Motor neuron (in vitro differentiated cells): Measurements from ENCODE around the gene CDX1. TPM values are rescaled to one million over a fixed set of nuclear protein-coding genes. Genes with fewer than 3 reads are reported as not detected.

Experiments used
- ATAC-seq, 8 experiments: fragments of 200-7000 bp; cut with Tn5 transposase; replicated peaks in 6 of 8; 2 replicates each; pipeline ENCODE4 v1.8.0; 2021; ENCODE audit warnings: mild to moderate bottlenecking in 8 of 8, moderate library complexity in 8 of 8
- H3K27ac ChIP-seq, 2 donors: fragments of 250-450 bp; sonication (Bioruptor Pico); 2 replicates each; pipeline ENCODE4 v1.9.0; 2021; ENCODE audit warnings: antibody characterized with exemption in 2 of 2, mild to moderate bottlenecking in 2 of 2, moderate library complexity in 1 of 2
- H3K4me1 ChIP-seq, 2 donors: fragments of 250-450 bp; sonication (Bioruptor Pico); replicated peaks in 1 of 2; 2 replicates each; pipeline ENCODE4 v1.6.1; 2021; ENCODE audit warnings: antibody characterized with exemption in 2 of 2, mild to moderate bottlenecking in 2 of 2, moderate library complexity in 1 of 2
- H3K4me3 ChIP-seq, 5 donors: fragments of 250-450 bp; sonication (Bioruptor Pico); 2 replicates each; pipeline ENCODE4 v1.9.0; 2021; ENCODE audit warnings: antibody characterized with exemption in 5 of 5, mild to moderate bottlenecking in 5 of 5, moderate library complexity in 4 of 5
- WGBS, 10 experiments: fragments of 450-650 bp; shearing (Covaris generic); methylation state at CpG; one replicate each; pipeline ENCODE4 v1.0.0; 2022; 5-methylcytosine and 5-hydroxymethylcytosine counted together
- in situ Hi-C, 9 experiments: fragments of 400-800 bp; cut with MboI; loops; one replicate each; pipeline ENCODE4 v1.15.0; 2021; ENCODE audit warnings: low sequenced_read_pairs in 9 of 9, low pct_unique_long_range_greater_than_20kb in 2 of 9; ENCODE audit not compliant: unreplicated experiment in 9 of 9
- total RNA-seq, 8 experiments: library from RNA; unstranded; fragments of 300-600 nt; gene quantifications; 2 replicates each; pipeline versions ENCODE4 v1.2.3 to v1.2.4, GENCODE V29; 2022

The CDX1 gene
- total RNA-seq, 8 experiments from 2014 or later: 0.05 to 0.84 (median 0.36) TPM; not detected in 2

DNA sequence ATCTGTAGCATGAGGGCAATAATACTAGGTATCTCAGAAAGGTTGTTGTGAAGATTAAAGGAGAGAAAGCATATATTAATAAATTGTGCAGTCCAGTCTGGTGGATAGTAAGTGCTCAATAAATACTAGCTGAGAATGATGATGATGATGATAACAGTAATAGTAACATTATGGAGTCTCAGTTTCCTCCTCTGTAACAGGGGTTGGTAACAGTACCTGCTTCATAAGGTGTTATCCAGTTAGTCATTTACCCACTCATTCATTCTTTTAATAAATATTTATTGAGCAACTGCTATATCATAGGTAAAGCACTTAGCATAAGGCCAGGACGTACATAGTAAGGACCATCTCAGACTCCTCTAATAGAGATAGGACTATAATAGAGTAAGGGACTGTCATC, 30.9 kb downstream of the CDX1 start:
- WGBS, 10 experiments: 38 to 80% (median 67%) methylated on average over 1 of the region's 1 CpG; no CpG with 5 or more reads in 3 of the 10 experiments
- Histone ChIP-seq H3K27ac (no peak overlapping the region), H3K4me1 (peaks cover 7 to 12% of the 10 kb centered on the region in 2 donors), H3K4me3 (no peak overlapping the region)
- ATAC-seq: no peak
- in situ Hi-C loops: no loop called here

DNA sequence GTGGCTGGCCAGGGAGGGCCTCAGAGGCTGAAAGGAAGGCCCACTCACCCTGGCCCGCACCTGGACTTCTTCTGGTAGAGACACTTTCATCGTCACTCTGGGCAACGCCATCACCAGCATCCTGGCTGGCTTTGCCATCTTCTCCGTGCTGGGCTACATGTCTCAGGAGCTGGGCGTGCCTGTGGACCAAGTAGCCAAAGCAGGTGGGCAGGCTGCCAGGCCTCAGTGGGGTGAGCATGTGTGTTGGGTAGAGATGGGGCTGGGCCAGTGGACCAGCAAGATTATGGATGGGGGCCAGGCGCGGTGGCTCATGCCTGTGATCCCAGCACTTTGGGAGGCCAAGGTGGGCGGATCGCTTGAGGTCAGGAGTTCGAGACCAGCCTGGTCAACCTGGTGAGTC, 35.9 kb downstream of the CDX1 start:
- in situ Hi-C loops: loop anchor here in 1 of 9 experiments (25.0 kb wide), 1 partner anchor 365 kb away; no protein-coding TSS in a partner anchor
- WGBS, 10 experiments: 80 to 100% (median 80%) methylated on average over 1 to 4 of the region's 10 CpGs; no CpG with 5 or more reads in 6 of the 10 experiments
- no peak for ATAC-seq
- Histone ChIP-seq H3K4me1 (peaks cover 0 to 6% of the 10 kb centered on the region in 2 donors), H3K27ac (no peak overlapping the region), H3K4me3 (no peak overlapping the region)

DNA sequence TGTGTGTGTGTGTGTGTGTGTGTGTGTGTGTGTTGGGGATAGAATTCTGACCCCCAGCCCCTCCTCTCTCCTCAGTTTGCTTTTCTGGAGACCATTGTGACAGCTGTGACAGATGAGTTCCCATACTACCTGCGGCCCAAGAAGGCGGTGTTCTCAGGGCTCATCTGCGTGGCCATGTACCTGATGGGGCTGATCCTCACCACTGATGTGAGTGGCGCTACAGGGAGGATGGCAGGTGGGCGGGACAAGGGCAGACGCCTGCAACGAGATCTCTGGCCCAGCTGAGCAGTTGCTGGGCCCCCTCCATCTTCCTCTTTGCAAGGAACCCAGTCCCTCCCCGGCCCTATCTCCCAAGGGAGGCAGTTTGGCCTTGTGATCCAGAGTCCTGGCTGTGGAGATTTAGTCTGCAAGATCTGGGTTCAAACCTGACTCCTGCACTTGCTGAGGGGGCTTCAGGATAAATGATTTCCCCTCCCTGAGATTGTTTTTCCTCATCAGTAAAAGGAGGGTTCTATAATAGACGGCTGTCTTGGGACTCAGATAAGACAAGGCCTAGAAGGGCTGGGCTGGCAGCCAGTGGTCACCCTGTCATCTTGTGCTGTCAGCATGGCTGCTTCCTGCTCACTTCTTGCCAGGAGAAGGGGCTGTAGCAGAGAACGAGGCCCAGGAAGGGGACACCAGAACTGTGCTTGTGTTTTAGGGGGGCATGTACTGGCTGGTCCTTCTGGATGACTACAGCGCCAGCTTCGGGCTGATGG, 37.4 kb downstream of the CDX1 start:
- 55 to 88% (median 75%) methylated on average over 2 to 5 of the region's 12 CpGs; no CpG with 5 or more reads in 6 of the 10 experiments for WGBS, 10 experiments
- Histone ChIP-seq H3K27ac (no peak overlapping the region), H3K4me1 (peaks cover 0 to 6% of the 10 kb centered on the region in 2 donors), H3K4me3 (no peak overlapping the region)
- in situ Hi-C loops: loop anchor here in 1 of 9 experiments (25.0 kb wide), 1 partner anchor 367 kb away; no protein-coding TSS in a partner anchor
- peak in 3 of 8 experiments; percentile 14 to 37 (median 17) for ATAC-seq

DNA sequence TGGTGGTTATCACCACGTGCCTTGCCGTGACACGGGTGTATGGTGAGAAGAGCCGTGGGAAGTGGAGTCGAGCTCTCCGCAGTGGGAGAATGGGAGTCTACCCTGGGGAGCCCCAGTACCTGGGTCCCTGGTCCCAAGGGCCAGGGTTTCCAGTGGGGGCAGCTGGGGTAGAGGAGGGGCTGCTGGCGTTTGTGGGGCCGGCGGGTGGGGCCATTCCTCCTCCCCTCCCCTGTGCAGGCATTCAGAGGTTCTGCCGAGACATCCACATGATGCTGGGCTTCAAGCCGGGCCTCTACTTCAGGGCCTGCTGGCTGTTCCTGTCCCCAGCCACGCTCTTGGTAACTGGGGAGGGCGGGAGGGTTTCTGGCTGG, 38.0 kb downstream of the CDX1 start:
- H3K27ac ChIP-seq: no peak overlapping the region
- H3K4me1 ChIP-seq: peaks cover 0 to 8% of the 10 kb centered on the region in 2 donors
- no peak overlapping the region for H3K4me3 ChIP-seq
- 80% methylated on average over 3 of the region's 13 CpGs; no CpG with 5 or more reads in 9 of the 10 experiments for WGBS, 10 experiments
- no peak for ATAC-seq
- in situ Hi-C loops: loop anchor here in 1 of 9 experiments (25.0 kb wide), 1 partner anchor 367 kb away; no protein-coding TSS in a partner anchor

DNA sequence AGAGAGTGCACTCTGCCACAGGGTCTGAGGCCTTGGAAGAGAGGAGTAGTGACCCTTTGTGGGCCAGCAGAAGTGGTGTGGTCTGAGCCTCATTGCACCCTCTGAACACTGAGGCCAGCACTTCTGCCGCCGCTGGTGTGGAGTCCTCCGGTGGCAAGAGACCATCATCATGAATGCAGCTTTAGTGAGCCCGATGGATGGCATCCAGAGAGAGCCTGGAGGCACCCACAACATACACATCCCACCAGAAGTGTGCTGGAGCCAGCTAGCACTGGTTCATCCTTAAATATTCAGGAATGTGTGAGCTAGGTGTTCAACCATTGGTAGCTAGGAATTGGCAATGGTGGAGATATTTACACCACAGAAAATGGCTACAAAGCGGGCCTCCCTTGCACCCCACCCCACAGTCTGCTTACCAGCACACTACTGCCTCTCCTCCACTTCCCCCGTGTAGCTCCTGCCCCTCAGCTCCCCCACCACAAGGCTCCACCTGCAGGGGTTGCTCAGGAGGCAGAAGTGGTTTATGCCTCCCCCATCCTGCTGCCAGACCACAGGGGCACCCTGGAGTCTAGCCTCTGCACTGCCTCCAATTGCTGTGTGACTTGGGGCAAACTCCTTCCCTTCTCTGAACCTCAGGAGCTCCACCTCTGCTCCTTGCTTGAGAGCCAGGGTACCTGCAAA, 39.7 kb downstream of the CDX1 start:
- ATAC-seq: peak in 1 of 8 experiments; percentile 62
- in situ Hi-C loops: loop anchor here in 1 of 9 experiments (25.0 kb wide), 1 partner anchor 369 kb away; no protein-coding TSS in a partner anchor
- H3K4me3 ChIP-seq: no peak overlapping the region
- WGBS, 10 experiments: 60 to 100% (median 70%) methylated on average over 1 to 3 of the region's 6 CpGs; no CpG with 5 or more reads in 6 of the 10 experiments
- H3K4me1 ChIP-seq: peaks cover 5 to 15% of the 10 kb centered on the region in 2 donors
- H3K27ac ChIP-seq: no peak overlapping the region

DNA sequence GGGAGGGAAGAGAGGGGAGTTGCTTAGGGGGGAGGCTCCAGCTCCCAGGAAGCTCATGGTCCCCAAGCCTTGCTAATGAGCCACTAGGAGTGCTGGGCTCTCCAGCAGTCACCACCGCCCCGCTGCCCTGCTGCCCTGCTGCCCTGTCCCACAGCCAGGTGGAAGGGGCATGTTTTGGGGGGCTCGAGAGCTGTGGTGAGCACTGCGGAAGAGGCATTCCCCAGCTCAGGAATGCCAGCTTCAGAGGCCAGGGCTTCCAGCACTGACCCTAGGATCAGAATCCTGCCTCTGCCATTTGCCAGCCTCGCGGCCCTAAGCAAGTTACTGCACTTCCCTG, 40.2 kb downstream of the CDX1 start:
- Histone ChIP-seq H3K4me3 (no peak overlapping the region), H3K27ac (no peak overlapping the region), H3K4me1 (peaks cover 9 to 21% of the 10 kb centered on the region in 2 donors)
- ATAC-seq: no peak
- WGBS, 10 experiments: 67 to 88% (median 82%) methylated on average over 2 to 6 of the region's 6 CpGs; no CpG with 5 or more reads in 6 of the 10 experiments
- in situ Hi-C loops: loop anchor here in 1 of 9 experiments (25.0 kb wide), 1 partner anchor 369 kb away; no protein-coding TSS in a partner anchor

DNA sequence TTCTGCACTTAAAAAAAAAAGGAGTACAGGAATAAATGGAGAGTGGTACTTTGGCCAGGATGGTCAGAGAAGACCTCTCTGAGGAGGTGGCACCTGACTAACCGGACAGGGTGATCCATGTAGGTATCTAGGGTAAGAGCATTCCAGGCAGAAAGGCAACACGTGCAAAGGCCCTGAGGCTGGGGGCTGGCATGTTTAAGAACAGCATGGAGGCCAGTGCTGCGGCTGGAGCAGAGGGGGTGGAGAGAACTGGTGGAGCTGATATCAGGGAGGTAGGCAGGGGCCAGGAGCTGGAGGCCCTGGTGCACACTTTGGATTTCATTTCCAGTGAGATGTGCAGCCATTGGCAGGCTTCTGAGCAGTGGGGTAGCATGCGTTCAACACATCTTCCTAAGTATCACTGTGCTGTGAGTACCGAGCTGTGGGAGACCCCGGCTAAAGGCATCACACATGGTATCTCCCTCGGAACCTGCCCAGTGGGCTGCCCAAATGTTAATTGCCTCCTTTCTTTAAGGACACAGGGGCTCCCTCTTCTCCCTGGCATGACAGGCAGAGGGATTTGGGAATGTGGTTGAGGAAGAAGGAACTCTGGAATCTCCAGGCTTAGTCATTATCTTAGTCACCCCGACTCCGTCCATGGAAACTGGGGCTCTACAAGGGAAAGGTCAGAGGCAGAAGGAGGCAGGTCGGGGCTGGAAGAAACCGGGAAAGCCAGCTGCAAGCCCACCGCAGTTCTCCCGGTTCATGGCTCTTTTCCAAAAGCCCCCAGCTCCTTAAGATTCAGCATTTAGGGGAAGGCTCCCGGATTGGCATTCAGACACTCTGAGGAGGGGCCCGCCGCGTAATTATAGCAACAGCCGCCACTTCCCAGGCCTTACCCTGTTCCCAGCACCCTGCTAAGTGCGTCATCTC, 41.9 kb downstream of the CDX1 start:
- in situ Hi-C loops: loop anchor here in 1 of 9 experiments (25.0 kb wide), 1 partner anchor 371 kb away; no protein-coding TSS in a partner anchor
- no peak overlapping the region for H3K27ac ChIP-seq
- 61 to 100% (median 75%) methylated on average over 1 to 11 of the region's 19 CpGs; no CpG with 5 or more reads in 1 of the 10 experiments for WGBS, 10 experiments
- ATAC-seq: peak in 3 of 8 experiments; percentile 15 to 74 (median 30)
- H3K4me1 ChIP-seq: peaks cover 9 to 22% of the 10 kb centered on the region in 2 donors
- H3K4me3 ChIP-seq: no peak overlapping the region

DNA sequence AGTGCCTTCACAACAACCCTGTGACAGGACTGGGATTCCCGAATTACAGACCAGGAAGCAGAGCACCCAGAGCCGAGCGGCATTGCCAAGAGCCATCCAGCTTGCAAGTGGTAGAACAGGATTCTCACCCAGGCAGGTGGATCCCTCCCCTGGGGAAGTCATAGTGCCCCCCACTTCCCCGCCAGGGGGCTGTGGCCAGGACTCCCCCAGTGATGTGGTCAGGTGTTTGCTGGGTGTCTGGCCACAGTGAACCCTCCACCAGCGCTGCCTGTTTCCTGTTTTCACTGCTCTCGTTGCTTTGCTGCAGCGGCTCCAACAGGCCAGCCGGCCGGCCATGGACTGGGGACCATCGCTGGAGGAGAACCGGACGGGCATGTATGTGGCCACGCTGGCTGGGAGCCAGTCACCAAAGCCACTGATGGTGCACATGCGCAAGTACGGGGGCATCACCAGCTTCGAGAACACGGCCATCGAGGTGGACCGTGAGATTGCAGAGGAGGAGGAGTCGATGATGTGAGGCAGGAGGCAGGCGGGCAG, 42.6 kb downstream of the CDX1 start:
- H3K4me3 ChIP-seq: no peak overlapping the region
- no peak overlapping the region for H3K27ac ChIP-seq
- WGBS, 10 experiments: 83 to 90% (median 89%) methylated on average over 1 to 18 of the region's 21 CpGs; no CpG with 5 or more reads in 6 of the 10 experiments
- in situ Hi-C loops: loop anchor here in 1 of 9 experiments (25.0 kb wide), 1 partner anchor 372 kb away; no protein-coding TSS in a partner anchor
- H3K4me1 ChIP-seq: peaks cover 9 to 19% of the 10 kb centered on the region in 2 donors
- no peak for ATAC-seq

DNA sequence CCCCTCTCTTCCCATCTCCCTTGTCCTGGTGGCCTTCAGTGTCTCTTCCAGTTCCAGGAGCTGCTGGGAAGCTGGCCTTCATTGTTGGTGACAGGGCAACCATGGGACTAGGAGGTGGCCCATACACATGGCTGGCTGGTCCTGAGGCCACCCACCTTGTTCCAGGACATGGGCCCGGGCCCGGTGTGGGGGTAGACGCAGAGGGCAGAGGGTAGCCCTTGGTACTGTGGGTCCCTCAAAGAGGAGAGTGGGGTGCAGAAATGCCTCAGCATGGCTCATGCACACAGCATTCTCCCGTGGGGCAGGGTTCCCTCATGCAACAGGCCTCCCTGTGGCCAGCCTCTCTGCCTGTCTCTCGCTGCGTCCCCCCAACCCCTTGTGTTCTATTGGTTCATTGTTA, 44.1 kb downstream of the CDX1 start:
- Histone ChIP-seq H3K4me1 (peaks cover 9 to 16% of the 10 kb centered on the region in 2 donors), H3K27ac (no peak overlapping the region), H3K4me3 (no peak overlapping the region)
- in situ Hi-C loops: loop anchor here in 1 of 9 experiments (10.0 to 25.0 kb wide), 2 partner anchors 86 to 373 kb away; no protein-coding TSS in a partner anchor
- 85% methylated on average over 2 of the region's 6 CpGs; no CpG with 5 or more reads in 9 of the 10 experiments for WGBS, 10 experiments
- ATAC-seq: peak in 1 of 8 experiments; percentile 8

DNA sequence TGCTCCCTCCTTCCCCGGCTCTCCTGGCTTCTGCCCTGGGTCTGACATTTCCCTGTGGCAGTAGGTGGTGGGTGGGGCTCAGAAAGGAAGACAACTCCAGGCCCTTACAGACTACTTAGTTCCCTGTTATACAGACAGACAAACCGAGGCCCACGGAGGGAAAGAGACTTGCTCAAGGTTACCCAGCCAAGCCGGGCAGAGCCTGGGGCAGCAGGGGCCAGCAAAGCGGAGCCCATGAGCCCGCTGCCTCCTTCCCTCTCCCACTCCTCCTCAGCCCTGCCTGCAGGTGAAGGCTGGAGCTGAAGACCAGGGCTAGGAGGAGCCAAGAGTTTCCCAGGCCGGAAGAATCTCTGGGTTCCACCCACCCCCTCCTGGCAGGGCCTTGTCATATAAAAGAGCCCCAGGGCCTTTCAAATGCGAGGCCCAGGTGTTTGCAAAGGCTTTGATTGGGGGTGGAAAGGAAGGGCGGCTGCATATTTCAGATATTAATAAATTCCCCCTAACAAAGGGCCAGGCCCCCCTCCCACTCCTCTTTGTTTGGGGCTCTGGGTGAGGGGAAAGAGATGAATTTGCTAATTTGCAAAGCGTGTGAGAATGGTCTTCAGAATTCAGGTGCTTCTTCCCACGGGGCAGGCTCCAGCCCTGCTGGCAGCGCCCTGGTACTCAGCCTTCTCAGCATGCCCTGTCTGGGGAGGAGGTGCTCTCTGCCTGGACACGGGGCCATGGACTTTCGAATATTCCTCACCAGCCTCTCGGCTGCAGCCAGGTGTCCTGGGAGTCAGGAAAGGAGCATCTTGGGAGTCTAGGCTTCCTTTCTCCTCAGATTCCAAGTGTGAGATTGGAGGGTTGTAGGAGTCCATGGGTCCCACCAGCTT, 44.8 kb downstream of the CDX1 start:
- in situ Hi-C loops: loop anchor here in 1 of 9 experiments (10.0 to 25.0 kb wide), 2 partner anchors 87 to 374 kb away; no protein-coding TSS in a partner anchor
- H3K27ac ChIP-seq: no peak overlapping the region
- WGBS, 10 experiments: 20 to 100% (median 53%) methylated on average over 1 to 4 of the region's 15 CpGs; no CpG with 5 or more reads in 4 of the 10 experiments
- peaks cover 9 to 16% of the 10 kb centered on the region in 2 donors for H3K4me1 ChIP-seq
- no peak overlapping the region for H3K4me3 ChIP-seq
- ATAC-seq: peak in 7 of 8 experiments; percentile 4 to 78 (median 63)

DNA sequence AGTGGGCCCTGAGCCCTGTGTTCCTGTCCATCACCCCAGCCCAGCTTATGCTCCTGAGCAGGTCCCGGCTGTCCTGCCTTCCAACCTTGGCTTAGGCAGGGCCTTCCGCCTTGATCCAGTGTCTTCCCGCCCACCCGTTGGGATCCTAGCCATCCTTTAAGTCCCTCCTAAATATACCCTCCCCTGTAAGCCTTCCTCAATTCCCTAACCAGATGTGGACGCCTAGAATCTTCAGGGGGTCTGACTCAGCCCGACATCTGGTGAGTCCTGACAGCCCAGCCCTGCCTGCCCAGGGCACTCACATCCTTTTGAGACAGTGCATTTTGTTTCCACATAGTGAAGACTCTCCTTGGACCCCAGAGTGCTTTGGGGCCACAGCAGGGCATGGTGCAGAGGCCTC, 47.0 kb downstream of the CDX1 start:
- peak in 1 of 8 experiments; percentile 2 for ATAC-seq
- Histone ChIP-seq H3K27ac (no peak overlapping the region), H3K4me1 (peaks cover 9 to 16% of the 10 kb centered on the region in 2 donors), H3K4me3 (no peak overlapping the region)
- in situ Hi-C loops: loop anchor here in 1 of 9 experiments (10.0 to 25.0 kb wide), 2 partner anchors 89 to 376 kb away; no protein-coding TSS in a partner anchor
- 0 to 83% (median 53%) methylated on average over 1 to 4 of the region's 6 CpGs; no CpG with 5 or more reads in 4 of the 10 experiments for WGBS, 10 experiments
